8988T (cell line): ENCODE measurements around the gene TK1.

Experiments
- DNase-seq: peaks from one replicate; pipeline ENCODE4 v3.0.0; 2011

TK1 gene

DNA sequence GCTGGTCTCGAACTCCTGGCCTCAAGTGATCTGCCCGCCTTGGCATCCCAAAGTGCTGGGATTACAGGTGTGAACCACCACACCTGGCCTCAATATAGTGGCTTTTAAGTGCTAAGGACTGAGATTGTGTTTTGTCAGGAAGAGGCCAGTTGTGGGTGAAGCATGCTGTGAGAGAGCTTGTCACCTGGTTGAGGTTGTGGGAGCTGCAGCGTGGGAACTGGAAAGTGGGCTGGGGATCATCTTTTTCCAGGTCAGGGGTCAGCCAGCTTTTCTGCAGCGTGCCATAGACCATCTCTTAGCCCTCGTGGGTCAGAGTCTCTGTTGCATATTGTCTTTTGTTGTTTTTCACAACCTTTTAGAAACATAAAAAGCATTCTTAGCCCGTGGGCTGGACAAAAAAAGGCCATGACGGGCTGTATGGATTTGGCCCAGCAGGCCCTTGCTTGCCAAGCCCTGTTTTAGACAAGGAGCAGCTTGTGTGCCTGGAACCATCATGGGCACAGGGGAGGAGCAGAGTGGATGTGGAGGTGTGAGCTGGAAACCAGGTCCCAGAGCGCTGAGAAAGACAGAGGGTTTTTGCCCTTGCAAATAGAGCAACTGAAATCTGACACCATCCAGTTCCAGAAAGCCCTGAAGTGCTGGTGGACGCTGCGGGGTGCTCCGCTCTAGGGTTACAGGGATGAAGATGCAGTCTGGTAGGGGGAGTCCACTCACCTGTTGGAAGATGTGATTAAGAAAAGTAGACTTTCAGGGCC is 32.7 kb upstream of the TK1 start:
- DNase-seq, result no peak

DNA sequence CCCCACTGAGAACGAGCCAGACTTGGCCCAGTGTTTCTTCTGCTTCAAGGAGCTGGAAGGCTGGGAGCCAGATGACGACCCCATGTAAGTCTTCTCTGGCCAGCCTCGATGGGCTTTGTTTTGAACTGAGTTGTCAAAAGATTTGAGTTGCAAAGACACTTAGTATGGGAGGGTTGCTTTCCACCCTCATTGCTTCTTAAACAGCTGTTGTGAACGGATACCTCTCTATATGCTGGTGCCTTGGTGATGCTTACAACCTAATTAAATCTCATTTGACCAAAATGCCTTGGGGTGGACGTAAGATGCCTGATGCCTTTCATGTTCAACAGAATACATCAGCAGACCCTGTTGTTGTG is 27.8 kb upstream of the TK1 start:
- no peak for DNase-seq

DNA sequence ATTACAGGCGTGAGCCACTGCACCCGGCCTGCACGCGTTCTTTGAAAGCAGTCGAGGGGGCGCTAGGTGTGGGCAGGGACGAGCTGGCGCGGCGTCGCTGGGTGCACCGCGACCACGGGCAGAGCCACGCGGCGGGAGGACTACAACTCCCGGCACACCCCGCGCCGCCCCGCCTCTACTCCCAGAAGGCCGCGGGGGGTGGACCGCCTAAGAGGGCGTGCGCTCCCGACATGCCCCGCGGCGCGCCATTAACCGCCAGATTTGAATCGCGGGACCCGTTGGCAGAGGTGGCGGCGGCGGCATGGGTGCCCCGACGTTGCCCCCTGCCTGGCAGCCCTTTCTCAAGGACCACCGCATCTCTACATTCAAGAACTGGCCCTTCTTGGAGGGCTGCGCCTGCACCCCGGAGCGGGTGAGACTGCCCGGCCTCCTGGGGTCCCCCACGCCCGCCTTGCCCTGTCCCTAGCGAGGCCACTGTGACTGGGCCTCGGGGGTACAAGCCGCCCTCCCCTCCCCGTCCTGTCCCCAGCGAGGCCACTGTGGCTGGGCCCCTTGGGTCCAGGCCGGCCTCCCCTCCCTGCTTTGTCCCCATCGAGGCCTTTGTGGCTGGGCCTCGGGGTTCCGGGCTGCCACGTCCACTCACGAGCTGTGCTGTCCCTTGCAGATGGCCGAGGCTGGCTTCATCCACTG is 27.3 kb upstream of the TK1 start, which contains the start of gene BIRC5:
TSS of gene BIRC5 (plus strand) at position 238 of the 690 bp plus-strand sequence. CDS start at position 302, 64 bp downstream.
- peak; percentile 69 for DNase-seq

GRCh38 chr17:78211032-78211431 is 24.2 kb upstream of the TK1 start:
- no peak for DNase-seq

- no peak for DNase-seq
Observed at GRCh38 chr17:78210111-78210510, 23.3 kb upstream of the TK1 start.

GRCh38 chr17:78208486-78208885 is 21.6 kb upstream of the TK1 start:
- DNase-seq, result no peak

GRCh38 chr17:78206298-78206697 is 19.4 kb upstream of the TK1 start:
- no peak for DNase-seq

DNA sequence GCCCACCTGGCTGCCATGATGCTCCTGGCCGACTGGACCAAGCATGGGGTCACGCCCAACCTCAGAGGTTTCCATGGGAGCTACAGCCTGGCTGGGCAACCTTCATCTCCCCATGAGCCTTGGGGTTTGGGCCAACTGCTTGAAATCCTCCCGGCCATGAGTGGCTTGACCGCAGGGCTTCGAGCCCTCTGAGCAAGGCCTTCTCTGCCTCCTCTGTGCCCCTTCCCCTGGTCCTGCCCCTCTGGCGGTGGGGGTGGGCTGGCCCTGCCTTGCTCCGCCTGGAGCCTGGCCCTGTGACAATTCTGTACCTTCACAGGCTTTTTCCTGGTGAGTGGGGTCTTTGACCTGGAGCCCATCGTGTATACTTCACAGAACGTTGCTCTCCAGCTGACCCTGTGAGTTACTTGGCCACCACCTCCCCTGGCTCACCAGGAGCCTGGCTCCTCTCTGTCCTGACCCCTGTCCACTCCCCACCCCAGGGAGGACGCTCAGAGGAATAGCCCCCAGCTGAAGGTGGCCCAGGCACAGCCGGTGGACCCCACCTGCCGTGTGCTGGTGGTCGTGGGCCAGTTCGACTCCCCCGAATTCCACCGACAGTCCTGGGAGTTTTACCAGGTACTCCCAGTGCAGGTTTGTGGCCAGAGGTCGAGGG is 18.4 kb upstream of the TK1 start:
- DNase-seq, result no peak

GRCh38 chr17:78204387-78205123 is 17.7 kb upstream of the TK1 start:
- DNase-seq, result no peak

DNA sequence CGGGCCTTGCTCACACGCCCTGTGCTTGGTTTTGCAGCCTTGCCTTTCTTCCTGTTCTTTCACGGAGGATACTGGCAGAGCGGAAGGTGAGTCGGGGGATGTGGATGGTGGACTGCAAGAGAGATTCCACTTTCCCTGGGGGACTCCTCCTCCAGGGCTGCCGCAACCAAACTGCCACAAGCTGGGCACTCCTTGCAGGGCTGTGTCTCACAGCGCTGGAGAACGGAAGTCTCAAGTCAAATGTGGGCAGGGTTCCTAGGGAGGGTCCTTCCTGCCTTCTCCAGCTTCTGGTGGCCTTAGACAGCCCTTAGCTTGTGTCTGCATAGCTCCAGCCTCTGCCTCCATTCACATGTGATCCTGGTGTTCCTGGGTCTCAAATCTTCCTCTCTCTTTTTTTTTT is 15.8 kb upstream of the TK1 start:
- no peak for DNase-seq

DNA sequence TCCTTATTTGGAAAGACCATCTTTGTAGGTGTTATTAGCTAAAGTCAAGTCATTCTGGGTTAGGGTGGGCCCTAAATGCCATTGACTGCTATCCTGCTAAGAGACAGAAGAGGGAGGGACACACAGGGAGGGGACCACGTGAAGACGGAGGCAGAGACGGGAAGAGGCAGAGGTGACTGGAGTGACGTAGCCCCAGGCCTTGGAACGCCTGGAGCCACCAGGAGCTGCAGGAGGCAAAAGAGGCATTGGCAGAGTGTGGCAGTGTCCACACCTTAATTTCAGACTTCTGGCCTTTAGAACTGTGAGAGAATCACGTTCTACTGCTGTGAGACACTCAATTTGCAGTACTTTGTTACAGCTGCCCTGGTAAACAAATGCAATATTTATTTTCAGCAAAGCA is 13.6 kb upstream of the TK1 start:
- no peak for DNase-seq

DNA sequence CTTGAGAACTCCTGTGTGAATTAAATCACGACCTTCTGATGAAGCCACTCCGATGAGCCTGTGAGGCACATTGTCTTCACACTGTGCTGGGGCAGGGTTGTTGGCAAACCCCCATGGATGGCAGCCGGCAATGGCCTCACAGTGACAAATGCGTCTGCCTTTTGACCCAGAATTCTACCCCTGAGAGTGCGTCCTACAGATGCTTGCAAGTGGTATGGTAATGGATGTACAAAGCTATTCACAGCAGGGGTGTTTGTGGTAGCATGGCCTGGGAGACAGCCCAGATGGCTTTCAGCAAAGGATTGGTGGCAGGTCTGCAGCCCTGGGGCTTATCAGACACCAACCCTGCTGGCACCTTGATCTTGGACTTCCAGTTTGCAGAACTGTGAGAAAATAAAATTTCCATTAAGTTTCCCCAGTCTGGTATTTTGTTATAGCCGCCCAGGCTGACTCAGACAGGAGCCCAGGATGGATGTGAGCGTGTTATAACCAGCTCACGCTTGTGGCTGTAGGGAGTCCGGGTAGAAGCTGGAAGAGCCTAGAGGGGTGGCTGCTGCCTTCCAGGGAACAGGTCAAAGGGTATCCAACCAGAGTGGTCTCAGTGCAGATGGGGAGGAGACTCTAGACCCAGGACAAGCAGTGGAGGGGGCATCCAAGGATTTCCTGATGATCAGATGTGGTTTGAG is 10.4 kb upstream of the TK1 start:
- DNase-seq, result no peak

DNA sequence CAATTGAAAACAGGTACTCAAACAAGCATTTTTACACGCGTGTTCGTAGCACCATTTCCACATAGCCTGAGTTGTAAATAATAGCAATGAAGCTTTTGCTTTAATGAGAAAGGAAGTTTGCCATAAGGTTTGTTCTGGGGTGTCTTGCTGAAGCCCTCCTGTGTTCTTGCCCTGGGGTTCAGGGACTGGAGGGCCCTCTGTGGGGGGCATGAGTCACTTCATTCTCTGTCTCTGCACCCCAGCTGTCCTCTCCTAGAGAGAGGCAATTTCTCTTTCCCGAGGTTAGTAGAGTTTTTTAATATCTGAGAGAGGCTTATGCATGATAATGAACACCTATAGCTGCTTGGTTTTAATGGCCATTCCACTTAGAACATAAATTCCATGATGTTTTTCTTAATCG is 9.9 kb upstream of the TK1 start:
- no peak for DNase-seq

DNA sequence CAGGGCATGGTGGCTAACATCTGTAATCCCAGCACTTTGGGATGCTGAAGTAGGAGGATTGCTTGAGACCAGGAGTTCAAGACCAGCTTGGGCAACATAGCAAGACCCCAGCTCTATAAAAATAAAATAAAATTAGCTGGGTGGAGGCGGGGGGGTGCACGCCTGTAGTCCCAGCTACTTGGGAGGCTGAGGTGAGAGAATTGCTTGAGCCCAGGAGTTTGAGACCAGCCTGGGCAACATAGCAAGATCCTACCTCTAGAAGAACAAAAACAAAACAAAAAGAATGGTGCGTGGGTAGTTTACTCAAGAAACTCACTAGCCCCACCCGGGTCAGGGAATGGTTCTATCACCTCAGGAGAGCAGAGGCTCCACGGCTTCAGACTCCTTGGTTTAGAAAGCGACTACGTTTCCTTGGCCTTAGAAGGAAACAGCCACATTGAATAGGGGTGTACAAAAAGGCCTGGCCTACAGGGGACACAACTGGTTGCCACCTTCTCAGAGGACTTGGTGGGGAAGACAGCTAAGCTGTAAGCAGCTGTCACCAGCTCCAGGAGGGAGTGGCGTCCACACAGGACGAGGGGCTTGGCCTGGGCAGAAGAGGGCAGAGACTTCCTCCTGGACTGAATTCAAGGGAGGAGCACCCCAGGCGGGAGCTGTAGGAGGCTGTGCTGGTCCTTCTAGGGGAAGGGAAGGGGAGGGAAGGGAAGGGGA is 716 bp downstream of the TK1 start:
- DNase-seq, result no peak

- DNase-seq, result no peak
Observed at GRCh38 chr17:78184868-78185267, 2.0 kb downstream of the TK1 start.

DNA sequence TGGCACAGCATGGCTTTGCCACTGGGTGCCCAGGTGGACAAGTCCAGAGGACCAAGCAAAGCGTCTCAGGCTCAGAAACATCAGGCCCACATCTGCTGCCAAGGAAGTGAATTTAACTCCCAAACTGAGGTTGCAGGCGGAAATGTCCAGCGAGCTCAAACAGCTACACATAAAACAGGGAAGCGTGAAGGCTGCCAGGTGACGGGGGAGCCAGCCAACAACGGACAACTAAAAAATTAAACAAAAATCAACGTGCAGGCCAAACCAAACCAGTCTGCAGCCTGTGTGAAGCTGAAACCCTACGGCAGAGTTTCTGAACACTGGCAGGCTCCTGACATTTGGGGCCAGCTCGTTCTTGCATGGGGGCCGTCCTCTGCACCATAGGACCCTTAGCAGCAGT is 2.5 kb downstream of the TK1 start:
- no peak for DNase-seq

DNA sequence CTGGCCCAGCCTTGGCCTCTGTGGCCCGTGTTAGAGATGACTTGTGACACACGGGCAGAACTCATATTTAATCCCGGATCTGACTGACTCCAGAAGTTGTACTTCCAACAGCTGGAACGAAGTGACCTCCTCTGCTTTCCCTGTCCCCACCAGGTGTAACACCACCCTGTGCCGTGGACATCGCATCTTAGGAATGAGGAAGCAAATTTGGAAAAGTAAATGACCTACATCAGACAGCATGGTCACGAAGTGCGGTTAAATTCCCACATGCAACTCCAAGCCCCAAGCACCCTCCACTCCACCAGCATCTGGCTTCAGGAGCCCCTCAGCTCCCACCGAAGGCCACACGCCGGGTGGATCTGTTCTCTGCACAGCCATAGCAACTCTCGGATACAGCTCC is 2.9 kb downstream of the TK1 start:
- DNase-seq, result no peak

- no peak for DNase-seq
Observed at GRCh38 chr17:78182504-78182903, 4.3 kb downstream of the TK1 start.

DNA sequence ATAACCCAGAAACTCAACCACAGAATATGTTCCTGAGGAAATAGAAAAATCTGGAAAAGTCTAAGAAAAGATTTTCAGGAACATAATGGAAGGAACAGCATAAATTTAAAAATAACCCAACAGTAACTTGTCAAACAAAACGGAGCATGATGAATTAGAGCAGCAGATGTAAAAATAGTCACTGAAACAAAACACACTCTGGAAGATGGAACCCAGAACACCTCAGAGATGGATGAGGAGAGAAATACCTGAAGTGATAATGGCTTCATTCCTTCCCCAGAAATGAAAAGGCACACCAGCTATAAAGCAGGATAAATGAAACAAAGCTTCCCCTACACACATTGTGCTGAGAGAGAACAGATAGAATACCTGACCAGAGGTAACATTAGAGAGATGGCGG is 6.3 kb downstream of the TK1 start:
- no peak for DNase-seq

DNA sequence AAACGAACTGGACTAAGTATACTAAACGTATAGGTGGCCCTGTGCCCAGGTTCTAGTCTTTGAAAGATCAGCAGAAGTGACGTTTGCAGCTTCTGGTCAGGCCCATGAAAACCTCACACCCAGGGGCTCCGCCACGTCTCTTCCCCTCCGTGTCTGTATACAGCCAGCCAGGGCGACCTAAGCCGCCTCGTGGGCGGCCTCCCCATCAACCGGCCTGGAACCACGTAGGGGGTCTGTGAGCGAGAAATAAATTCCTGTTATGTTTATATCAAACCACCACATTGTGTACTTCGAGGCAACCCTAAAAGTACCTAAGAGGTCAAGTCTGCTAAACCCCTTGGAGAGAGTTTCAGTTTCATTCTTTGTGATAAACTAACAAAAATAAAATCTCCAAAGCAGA is 6.8 kb downstream of the TK1 start:
- no peak for DNase-seq

DNA sequence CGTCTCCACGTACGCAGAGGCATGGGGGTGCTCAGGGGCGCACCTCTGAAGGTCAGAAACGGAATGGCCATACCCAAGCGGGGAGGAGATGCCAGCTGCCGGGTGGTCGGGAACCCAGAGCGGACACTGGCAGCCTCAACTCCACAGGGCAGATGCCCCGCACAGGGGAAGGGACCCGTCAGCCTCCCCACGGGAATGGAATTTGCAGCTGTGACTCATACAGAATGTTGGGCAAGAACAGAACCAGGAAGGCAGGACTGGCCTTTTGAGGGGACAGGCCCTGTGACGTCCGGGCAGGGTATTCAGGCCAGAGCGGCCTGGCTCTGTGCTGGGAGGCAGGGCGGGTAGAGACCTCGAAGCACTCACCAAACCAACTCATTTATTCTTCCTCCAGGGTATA is 7.5 kb downstream of the TK1 start:
- no peak for DNase-seq

- DNase-seq, result no peak
Observed at GRCh38 chr17:78176548-78177025, 10.3 kb downstream of the TK1 start.
